Uterus (tissue), 2 donors: ENCODE data around the gene HRC.

Experiments used
- CTCF ChIP-seq, 4 experiments: fragments of 200-600 bp in 2 of 4; fragments of 450-650 bp in 2 of 4; sonication (generic) in 2 of 4; IDR thresholded peaks; one replicate each; pipeline ENCODE4 v1.5.1; 2016 to 2019; ENCODE audit warnings: antibody characterized with exemption in 4 of 4, mild to moderate bottlenecking in 2 of 4, moderate library complexity in 1 of 4
- POLR2A ChIP-seq, 2 donors: fragments of 450-650 bp; IDR thresholded peaks; one replicate each; pipeline ENCODE4 v1.6.1; 2016; ENCODE audit warnings: antibody characterized with exemption in 2 of 2, mild to moderate bottlenecking in 1 of 2, moderate library complexity in 1 of 2

- TF ChIP-seq CTCF (IDR thresholded peaks at IDR 0.05) (no peak), POLR2A (IDR thresholded peaks at IDR 0.05) (peak; percentile 7 to 49)
These were observed 4.9 kb downstream of the HRC start for GRCh38 chr19:49150106-49150943.
